Fibroblast of lung (primary cell): ENCODE data around the gene SNAP25. TPM values are rescaled to one million over a fixed set of nuclear protein-coding genes. Genes with fewer than 3 reads are reported as not detected.

Source experiments
- DNase-seq, 2 donors: peaks; one replicate each; pipeline versions ENCODE4 v3.0.0 to v3.0.0-alpha.2; 2010; ENCODE audit warnings: low read depth in 2 of 2
- H2AFZ ChIP-seq: 2 replicates; pipeline ENCODE4 v1.5.1; 2012; ENCODE audit warnings: low read length, control low read depth, inconsistent platforms
- H3K27ac ChIP-seq: 2 replicates; pipeline ENCODE4 v1.5.1; 2011; ENCODE audit warnings: low read length, control low read depth; ENCODE audit not compliant: insufficient read depth
- H3K27me3 ChIP-seq: 2 replicates; pipeline ENCODE4 v1.5.1; 2011; ENCODE audit warnings: mild to moderate bottlenecking, low read length; ENCODE audit not compliant: control insufficient read depth, insufficient read depth
- H3K36me3 ChIP-seq: 2 replicates; pipeline ENCODE4 v1.5.1; 2011; ENCODE audit warnings: low read length; ENCODE audit not compliant: control insufficient read depth, insufficient read depth
- H3K4me1 ChIP-seq: 2 replicates; pipeline ENCODE4 v1.5.1; 2011; ENCODE audit warnings: low read length; ENCODE audit not compliant: control insufficient read depth, insufficient read depth; ENCODE audit errors: extremely low read depth
- H3K4me2 ChIP-seq: 2 replicates; pipeline ENCODE4 v1.5.1; 2011; ENCODE audit warnings: low read length, control low read depth; ENCODE audit not compliant: insufficient read depth; ENCODE audit errors: extremely low read depth
- H3K4me3 ChIP-seq, 4 experiments: fragments of 200-600 bp in 1 of 4; sonication (generic) in 1 of 4; replicated peaks in 1 of 4; 2 replicates each; pipeline ENCODE4 v1.5.1; 2011 to 2016; ENCODE audit warnings: low read length in 4 of 4, low read depth in 3 of 4, mild to moderate bottlenecking in 3 of 4, control low read depth in 2 of 4, inconsistent platforms in 1 of 4, mixed read lengths in 1 of 4; ENCODE audit not compliant: insufficient read depth in 1 of 4; ENCODE audit errors: control extremely low read depth in 1 of 4
- H3K79me2 ChIP-seq: 2 replicates; pipeline ENCODE4 v1.5.1; 2012; ENCODE audit warnings: mild to moderate bottlenecking, low read length, inconsistent platforms; ENCODE audit not compliant: control insufficient read depth, insufficient read depth
- H3K9ac ChIP-seq: 2 replicates; pipeline ENCODE4 v1.5.1; 2011; ENCODE audit warnings: mild to moderate bottlenecking, low read length, control low read depth; ENCODE audit not compliant: insufficient read depth
- H3K9me3 ChIP-seq: 2 replicates; pipeline ENCODE4 v1.5.1; 2012; ENCODE audit warnings: low read depth, low read length; ENCODE audit not compliant: control insufficient read depth, insufficient read depth
- H4K20me1 ChIP-seq: 2 replicates; pipeline ENCODE4 v1.5.1; 2011; ENCODE audit warnings: low read length; ENCODE audit not compliant: control insufficient read depth, insufficient read depth; ENCODE audit errors: extremely low read depth
- CTCF ChIP-seq, 2 donors: IDR thresholded peaks in 1 of 2; conservative IDR thresholded peaks in 1 of 2; 1 replicate in 1 of 2; 2 replicates in 1 of 2; pipeline ENCODE4 v1.5.1; 2011 to 2012; ENCODE audit warnings: low read length in 2 of 2, control low read depth in 1 of 2, inconsistent platforms in 1 of 2, low read depth in 1 of 2, mild to moderate bottlenecking in 1 of 2
- EZH2 ChIP-seq: IDR thresholded peaks from 2 replicates; pipeline ENCODE4 v1.5.1; 2012; ENCODE audit warnings: low read length, control low read depth, mild to moderate bottlenecking; ENCODE audit errors: missing control alignments
- polyA plus RNA-seq, 2 donors: library from polyadenylated mRNA; depleted of rRNA in 1 of 2; stranded (reverse) in 1 of 2; unstranded in 1 of 2; fragments of >200 nt; gene quantifications; 2 replicates each; pipeline ENCODE4 v1.2.1, GENCODE V29; 2011 to 2012; ENCODE audit warnings: missing spikeins in 1 of 2
- total RNA-seq: library from RNA; depleted of rRNA; stranded (reverse); fragments of >200 nt; gene quantifications from 2 replicates; pipeline ENCODE4 v1.2.1, GENCODE V29; 2014

The SNAP25 gene
- total and polyA plus RNA-seq, 2 donors (not counting 1 experiment from before 2014, with no cell fraction given) = 4.5 to 8.2 TPM

- TF ChIP-seq CTCF (conservative IDR thresholded peaks at IDR 0.05 in 1 of 2, IDR thresholded peaks at IDR 0.05 in 1 of 2; ENCODE audit: low read depth in 1 of 2, low read length in 2 of 2) = no peak
- no peak for TF ChIP-seq EZH2
- Histone ChIP-seq H2AFZ (peak overlapping the region; percentile 83), H3K27ac (no peak overlapping the region), H3K4me3 (peak overlapping the region; percentile 25 to 61 (median 43)), H4K20me1 (no peaks in the 10 kb centered on the region), H3K4me1 (peaks cover 5% of the 10 kb centered on the region), H3K9me3 (no peaks in the 10 kb centered on the region), H3K27me3 (peaks cover 10% of the 10 kb centered on the region), H3K4me2 (peak overlapping the region; percentile 73), H3K79me2 (no peaks in the 10 kb centered on the region), H3K9ac (peak overlapping the region; percentile 51), H3K36me3 (no peaks in the 10 kb centered on the region)
- DNase-seq = peak; percentile 58 to 64
Measured at GRCh38 chr20:10171864-10172751, 46.5 kb upstream of the SNAP25 start.

- DNase-seq = no peak
- no peak overlapping the region for H3K27ac ChIP-seq
- no peaks in the 10 kb centered on the region for H3K79me2 ChIP-seq
- no peaks in the 10 kb centered on the region for H3K36me3 ChIP-seq
- no peaks in the 10 kb centered on the region for H4K20me1 ChIP-seq
- H3K4me3 ChIP-seq = no peak overlapping the region
- TF ChIP-seq EZH2 (no peak), CTCF (conservative IDR thresholded peaks at IDR 0.05 in 1 of 2, IDR thresholded peaks at IDR 0.05 in 1 of 2; ENCODE audit: low read depth in 1 of 2, low read length in 2 of 2) (no peak)
- peak overlapping the region; percentile 83 for H2AFZ ChIP-seq
- peaks cover 9% of the 10 kb centered on the region for H3K27me3 ChIP-seq
- peaks cover 5% of the 10 kb centered on the region for H3K4me1 ChIP-seq
- no peaks in the 10 kb centered on the region for H3K9me3 ChIP-seq
- no peak overlapping the region for H3K9ac ChIP-seq
- H3K4me2 ChIP-seq = no peak overlapping the region
Measured at GRCh38 chr20:10172998-10173655, 45.5 kb upstream of the SNAP25 start.

GRCh38 chr20:10174400-10174799, 44.2 kb upstream of the SNAP25 start:
- Histone ChIP-seq H3K4me2 (no peak overlapping the region), H3K79me2 (no peaks in the 10 kb centered on the region), H3K9me3 (no peaks in the 10 kb centered on the region), H3K4me1 (peaks cover 5% of the 10 kb centered on the region), H3K27ac (no peak overlapping the region), H3K36me3 (no peaks in the 10 kb centered on the region), H4K20me1 (no peaks in the 10 kb centered on the region), H3K4me3 (no peak overlapping the region), H3K27me3 (peaks cover 7% of the 10 kb centered on the region), H2AFZ (no peak overlapping the region), H3K9ac (no peak overlapping the region)
- no peak for TF ChIP-seq CTCF (conservative IDR thresholded peaks at IDR 0.05 in 1 of 2, IDR thresholded peaks at IDR 0.05 in 1 of 2; ENCODE audit: low read depth in 1 of 2, low read length in 2 of 2)
- no peak for TF ChIP-seq EZH2
- no peak for DNase-seq
